Thoracic aorta endothelial cell (primary cell): ENCODE results near the gene KIF2A. TPM values are rescaled to one million over a fixed set of nuclear protein-coding genes. Genes with fewer than 3 reads are reported as not detected.

Experiments
- total RNA-seq: library from RNA; depleted of rRNA; stranded (reverse); fragments of >200 nt; gene quantifications from 2 replicates; pipeline ENCODE4 v1.2.3, GENCODE V29; 2012

Gene KIF2A
- 131 and 151 TPM in 2 replicates for total RNA-seq

GRCh38 chr5:62305715-62306322, at the start of gene KIF2A:
Gene KIF2A (plus strand): TSS chr5:62306206. CDS start chr5:62306473, 267 bp downstream.

GRCh38 chr5:62403411-62404250, 97.6 kb downstream of the KIF2A start, which contains the start of gene DIMT1:
Gene DIMT1 (minus strand): TSS chr5:62403905. CDS start chr5:62403772, 133 bp downstream.

GRCh38 chr5:62412549-62413329, 106.7 kb downstream of the KIF2A start, which contains the start of gene IPO11:
Gene IPO11 (plus strand): TSS chr5:62412763. CDS start chr5:62437280, 24,517 bp downstream.

Other genes with a start within 250 kb of the KIF2A start
- 50.8 and 54.3 TPM in 2 replicates for gene DIMT1, start 97.7 kb downstream of the KIF2A start, total RNA-seq
- gene IPO11, start 106.6 kb downstream of the KIF2A start, total RNA-seq, result 137 and 145 TPM in 2 replicates